ENCODE measurements around the gene DTYMK. TPM values are rescaled to one million over a fixed set of nuclear protein-coding genes. Genes with fewer than 3 reads are reported as not detected.

The DTYMK gene
- polyA plus RNA-seq (2013, experiment 1 of 2; ENCODE audit: insufficient read length), result 43.6 TPM
- 44.0 TPM for polyA plus RNA-seq (2013, experiment 2 of 2; ENCODE audit: insufficient read length)

GRCh38 chr2:241686650-241687425 lies at the start of gene DTYMK:
DTYMK (minus strand) TSS chr2:241686815; CDS start chr2:241686783, 32 bp downstream.
- peak; percentile 97 for DNase-seq

- DNase-seq, result no peak
These were observed 49.5 kb upstream of the DTYMK start for GRCh38 chr2:241736111-241736510.

GRCh38 chr2:241734467-241735208 lies 48.0 kb upstream of the DTYMK start, which contains the start of gene D2HGDH:
D2HGDH (plus strand) TSS chr2:241734630; CDS start chr2:241735225, 595 bp downstream.
- peak; percentile 84 for DNase-seq

- DNase-seq, result no peak
These were observed 47.5 kb upstream of the DTYMK start for GRCh38 chr2:241734208-241734466.

- no peak for DNase-seq
These were observed 47.0 kb upstream of the DTYMK start for GRCh38 chr2:241733391-241734207.

- DNase-seq, result peak; percentile 24
These were observed 46.0 kb upstream of the DTYMK start for GRCh38 chr2:241732513-241733186.

GRCh38 chr2:241730671-241731293 lies 44.2 kb upstream of the DTYMK start:
- no peak for DNase-seq

GRCh38 chr2:241729868-241730267 lies 43.3 kb upstream of the DTYMK start:
- no peak for DNase-seq

- no peak for DNase-seq
These were observed 42.0 kb upstream of the DTYMK start for GRCh38 chr2:241728627-241729026.

GRCh38 chr2:241728000-241728399 lies 41.4 kb upstream of the DTYMK start:
- DNase-seq, result no peak

- DNase-seq, result no peak
These were observed 39.8 kb upstream of the DTYMK start for GRCh38 chr2:241726459-241726858.

- DNase-seq, result no peak
These were observed 38.6 kb upstream of the DTYMK start for GRCh38 chr2:241724975-241725870.

GRCh38 chr2:241724259-241724974 lies 37.8 kb upstream of the DTYMK start:
- DNase-seq, result no peak

- DNase-seq, result no peak
These were observed 36.4 kb upstream of the DTYMK start for GRCh38 chr2:241722896-241723454.

- no peak for DNase-seq
These were observed 35.2 kb upstream of the DTYMK start for GRCh38 chr2:241721852-241722251.

GRCh38 chr2:241720560-241720959 lies 33.9 kb upstream of the DTYMK start:
- no peak for DNase-seq

GRCh38 chr2:241720099-241720498 lies 33.5 kb upstream of the DTYMK start:
- no peak for DNase-seq

GRCh38 chr2:241719093-241719492 lies 32.5 kb upstream of the DTYMK start:
- no peak for DNase-seq

- no peak for DNase-seq
These were observed 22.3 kb upstream of the DTYMK start for GRCh38 chr2:241708879-241709278.

- DNase-seq, result no peak
These were observed 19.9 kb upstream of the DTYMK start for GRCh38 chr2:241706537-241706936.

Data from fibroblast of skin of abdomen (primary cell).